Heart left ventricle (tissue), 13 donors: Measurements from ENCODE around the gene LNP1.

Experiments
- CTCF ChIP-seq, 12 donors: fragments of 200-600 bp; sonication (generic) in 4 of 12; IDR thresholded peaks; one replicate each; pipeline versions ENCODE4 v1.5.0 to v1.8.0; 2018 to 2022; ENCODE audit warnings: antibody characterized with exemption in 12 of 12, mild to moderate bottlenecking in 5 of 12
- POLR2A ChIP-seq, 2 donors: fragments of 450-650 bp; IDR thresholded peaks; one replicate each; pipeline ENCODE4 v1.6.1; 2017; ENCODE audit warnings: antibody characterized with exemption in 2 of 2, mild to moderate bottlenecking in 2 of 2, moderate library complexity in 2 of 2
- donor health status: ischemic (EF 13 %, LVEDD 7.1; RV severe dilation, severe dysfunction).
- donor health status: DM: no; HTN: yes; CAD: no.
- donor health status: DM: no; HTN: no; CAD: no.
- donor health status: ischemic (EF 25% LVEDD 6.9; RV normal size, moderate dysfunction).
- donor health status: ischemic (EF 25% LVEDD 5.7; RV mildly dilated, moderate dysfunction).
- donor health status: ischemic (EF 35%, LVEDD 5.7; RV mildly dilated, moderate dysfunction).
- donor health status: nonischemic (EF 11% LVEDD 7.7; RV severe dilation, severe dysfunction).
- donor health status: DM: yes; HTN: yes; CAD: no.
- donor health status: PGD.
- donor health status: ischemic (EF 29% LVEDD 5.4; RV normal size, mild dysfunction).
- donor health status: nonischemic (EF 23%, LVEDD 6.1; RV moderate dilation, normal function).

- TF ChIP-seq CTCF (IDR thresholded peaks at IDR 0.05) (no peak), POLR2A (IDR thresholded peaks at IDR 0.05) (no peak)
Measured at GRCh38 chr3:100368441-100368840, 32.9 kb upstream of the LNP1 start.
